VCaP (cell line): ENCODE data around the gene RAB14.

Experiments used
- H3K27ac ChIP-seq: fragments of 450-650 bp; 2 replicates; pipeline ENCODE4 v1.5.1; 2017
- TF ChIP-seq, protein P1 (sequence below): fragments of 450-650 bp; conservative IDR thresholded peaks from 2 replicates; pipeline ENCODE4 v1.5.1; 2017; ENCODE audit warnings: mild to moderate bottlenecking, moderate library complexity

RAB14 gene

DNA sequence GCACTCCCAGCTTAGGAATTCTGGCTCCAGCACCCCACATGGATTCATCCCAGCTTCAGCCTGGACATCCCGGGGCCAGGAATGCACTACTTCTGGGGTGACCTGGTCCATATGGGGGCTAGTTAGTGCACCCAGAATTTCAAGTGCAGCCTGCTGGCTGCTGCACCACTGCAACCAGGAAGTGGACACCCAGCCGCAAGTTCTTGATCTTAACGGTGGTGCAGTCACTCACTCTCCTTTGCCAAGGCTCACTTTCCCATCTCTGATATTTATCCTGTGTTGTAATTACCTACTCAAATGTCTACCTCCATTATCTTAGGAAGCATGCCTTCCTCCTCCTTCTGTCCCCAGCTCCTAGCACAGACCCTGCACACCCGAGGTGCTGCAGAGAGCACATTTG is 26.2 kb upstream of the RAB14 start:
- H3K27ac ChIP-seq, result no peak overlapping the region
- TF ChIP-seq, protein P1, sequence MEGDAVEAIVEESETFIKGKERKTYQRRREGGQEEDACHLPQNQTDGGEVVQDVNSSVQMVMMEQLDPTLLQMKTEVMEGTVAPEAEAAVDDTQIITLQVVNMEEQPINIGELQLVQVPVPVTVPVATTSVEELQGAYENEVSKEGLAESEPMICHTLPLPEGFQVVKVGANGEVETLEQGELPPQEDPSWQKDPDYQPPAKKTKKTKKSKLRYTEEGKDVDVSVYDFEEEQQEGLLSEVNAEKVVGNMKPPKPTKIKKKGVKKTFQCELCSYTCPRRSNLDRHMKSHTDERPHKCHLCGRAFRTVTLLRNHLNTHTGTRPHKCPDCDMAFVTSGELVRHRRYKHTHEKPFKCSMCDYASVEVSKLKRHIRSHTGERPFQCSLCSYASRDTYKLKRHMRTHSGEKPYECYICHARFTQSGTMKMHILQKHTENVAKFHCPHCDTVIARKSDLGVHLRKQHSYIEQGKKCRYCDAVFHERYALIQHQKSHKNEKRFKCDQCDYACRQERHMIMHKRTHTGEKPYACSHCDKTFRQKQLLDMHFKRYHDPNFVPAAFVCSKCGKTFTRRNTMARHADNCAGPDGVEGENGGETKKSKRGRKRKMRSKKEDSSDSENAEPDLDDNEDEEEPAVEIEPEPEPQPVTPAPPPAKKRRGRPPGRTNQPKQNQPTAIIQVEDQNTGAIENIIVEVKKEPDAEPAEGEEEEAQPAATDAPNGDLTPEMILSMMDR, result no peak

DNA sequence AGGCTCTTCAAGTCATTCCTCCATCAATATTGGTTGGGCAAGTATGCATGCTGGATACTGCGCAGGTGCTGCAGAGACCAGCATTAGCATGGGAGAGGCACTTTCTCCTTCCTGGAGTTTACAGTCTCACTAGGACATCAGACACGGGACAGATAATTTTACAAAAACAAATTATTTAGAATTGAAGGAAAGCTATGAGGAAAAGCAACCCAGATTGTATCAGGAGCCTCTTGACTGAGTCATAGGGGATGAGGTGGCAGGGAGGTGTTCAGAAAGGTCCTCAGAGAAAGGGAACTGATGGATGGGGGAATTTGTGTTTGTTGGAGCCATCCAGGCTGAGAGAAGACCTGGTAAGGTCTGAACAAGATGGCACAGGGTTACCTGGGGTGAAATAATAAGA is 24.5 kb upstream of the RAB14 start:
- H3K27ac ChIP-seq, result no peak overlapping the region
- TF ChIP-seq, protein P1, result no peak

GRCh38 chr9:121225240-121225639 is 23.6 kb upstream of the RAB14 start:
- TF ChIP-seq, protein P1, result no peak

GRCh38 chr9:121222524-121223171 is 21.0 kb upstream of the RAB14 start:
- no peak overlapping the region for H3K27ac ChIP-seq
- TF ChIP-seq, protein P1, result peak; percentile 69

More at GRCh38 chr9:121225240-121225639, 23.6 kb upstream of the RAB14 start:
- H3K27ac ChIP-seq, result no peak overlapping the region

GRCh38 chr9:121221664-121222055 is 20.0 kb upstream of the RAB14 start:
- no peak overlapping the region for H3K27ac ChIP-seq
- TF ChIP-seq, protein P1, result no peak

- TF ChIP-seq, protein P1, result no peak
- H3K27ac ChIP-seq, result no peak overlapping the region
Measured at GRCh38 chr9:121220996-121221663, 19.5 kb upstream of the RAB14 start.

- TF ChIP-seq, protein P1, result no peak
- H3K27ac ChIP-seq, result no peak overlapping the region
Measured at GRCh38 chr9:121219530-121219929, 17.9 kb upstream of the RAB14 start.
